HG02973 (cell line): Measurements from ENCODE around the gene MBLAC1.

ENCODE experiments used
- ATAC-seq: cut with Tn5 transposase; IDR thresholded peaks from one replicate; pipeline ENCODE4 v1.9.1; 2021; ENCODE audit warnings: moderate library complexity; ENCODE audit not compliant: unreplicated experiment

Gene MBLAC1, protein sequence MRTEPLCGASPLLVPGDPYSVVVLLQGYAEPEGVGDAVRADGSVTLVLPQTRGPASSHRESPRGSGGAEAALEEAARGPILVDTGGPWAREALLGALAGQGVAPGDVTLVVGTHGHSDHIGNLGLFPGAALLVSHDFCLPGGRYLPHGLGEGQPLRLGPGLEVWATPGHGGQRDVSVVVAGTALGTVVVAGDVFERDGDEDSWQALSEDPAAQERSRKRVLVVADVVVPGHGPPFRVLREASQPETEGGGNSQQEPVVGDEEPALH

DNA sequence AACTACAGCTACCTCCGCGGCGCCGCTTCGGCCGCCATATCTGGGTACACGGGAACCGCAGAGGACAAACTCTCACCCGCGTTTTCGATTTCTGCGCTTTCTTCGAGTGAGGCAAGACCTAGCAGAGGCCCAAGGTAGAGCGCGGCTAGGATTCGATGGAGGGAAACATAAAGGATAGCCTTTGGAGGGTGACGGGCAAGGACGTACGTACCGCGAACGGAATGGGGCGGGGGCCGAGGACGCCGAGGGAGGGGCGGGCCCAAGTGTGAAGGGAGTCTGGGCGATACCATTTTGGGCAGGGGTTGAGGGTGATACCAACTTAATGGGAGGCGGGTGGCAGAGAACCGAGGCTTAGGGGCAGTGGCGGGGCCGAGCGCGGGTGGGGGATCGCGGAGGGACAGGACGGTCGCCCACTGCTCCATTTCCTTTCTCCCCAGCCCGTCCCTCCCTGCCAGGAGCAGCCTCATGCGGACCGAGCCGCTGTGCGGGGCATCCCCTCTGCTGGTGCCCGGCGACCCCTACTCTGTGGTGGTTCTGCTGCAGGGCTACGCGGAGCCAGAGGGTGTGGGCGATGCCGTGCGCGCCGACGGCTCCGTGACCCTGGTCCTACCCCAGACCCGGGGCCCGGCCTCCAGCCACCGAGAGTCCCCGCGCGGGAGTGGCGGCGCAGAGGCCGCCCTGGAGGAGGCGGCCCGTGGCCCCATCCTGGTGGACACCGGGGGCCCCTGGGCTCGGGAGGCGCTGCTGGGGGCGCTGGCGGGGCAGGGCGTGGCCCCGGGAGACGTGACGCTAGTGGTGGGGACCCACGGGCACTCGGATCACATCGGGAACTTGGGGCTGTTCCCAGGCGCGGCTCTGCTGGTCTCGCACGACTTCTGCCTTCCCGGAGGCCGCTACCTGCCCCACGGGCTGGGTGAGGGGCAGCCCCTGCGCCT is at the start of gene MBLAC1:
Gene MBLAC1 (plus strand): TSS at position 37 of the 935 bp plus-strand sequence. CDS start 429 bp downstream, at position 466.
- peak; percentile 55 for ATAC-seq

DNA sequence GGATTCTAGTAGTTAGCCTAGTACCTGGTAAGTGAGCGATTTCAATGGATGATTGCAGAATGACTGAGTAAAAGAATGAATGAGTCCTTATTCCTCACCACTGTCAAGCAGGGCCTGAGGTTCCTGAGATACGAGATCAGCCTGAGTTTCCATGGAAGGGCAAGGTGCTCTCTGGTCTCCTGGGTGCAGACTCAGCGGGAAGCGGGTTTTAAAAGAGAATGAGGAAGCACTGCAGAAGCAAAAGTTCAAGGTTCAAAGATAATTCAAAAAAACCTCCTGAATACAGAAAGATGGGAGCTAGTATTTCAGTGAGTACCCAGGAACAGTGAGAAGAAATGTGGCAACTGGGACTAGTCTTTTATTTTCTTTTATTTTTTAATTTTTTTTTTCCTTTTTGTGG is 49.6 kb upstream of the MBLAC1 start:
- no peak for ATAC-seq

DNA sequence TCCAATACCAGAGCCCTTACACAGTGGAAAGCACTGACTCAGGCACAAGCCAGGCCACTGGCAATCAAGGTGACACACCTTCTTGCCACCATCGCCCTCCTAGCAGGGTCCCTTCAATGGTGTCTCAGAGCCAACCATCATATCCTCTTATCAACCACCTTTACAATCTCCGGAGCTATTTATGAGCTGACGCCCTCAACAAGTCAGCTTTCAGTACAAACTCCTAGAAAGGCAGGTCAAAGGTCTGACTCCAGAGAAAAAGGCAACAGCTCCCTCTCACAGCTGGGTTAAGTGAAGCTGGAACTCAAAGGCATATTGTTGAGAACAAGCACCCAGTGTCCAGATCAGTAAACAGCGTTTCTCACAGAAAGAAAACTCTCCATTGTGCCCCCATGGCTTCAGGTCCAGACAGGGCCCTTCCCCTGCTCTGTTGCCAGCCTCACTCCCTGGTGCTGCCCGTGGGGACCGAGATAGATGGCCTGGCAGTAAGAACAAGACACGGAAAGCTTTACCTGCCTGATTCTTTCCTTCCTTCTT is 47.7 kb upstream of the MBLAC1 start:
- ATAC-seq = no peak

DNA sequence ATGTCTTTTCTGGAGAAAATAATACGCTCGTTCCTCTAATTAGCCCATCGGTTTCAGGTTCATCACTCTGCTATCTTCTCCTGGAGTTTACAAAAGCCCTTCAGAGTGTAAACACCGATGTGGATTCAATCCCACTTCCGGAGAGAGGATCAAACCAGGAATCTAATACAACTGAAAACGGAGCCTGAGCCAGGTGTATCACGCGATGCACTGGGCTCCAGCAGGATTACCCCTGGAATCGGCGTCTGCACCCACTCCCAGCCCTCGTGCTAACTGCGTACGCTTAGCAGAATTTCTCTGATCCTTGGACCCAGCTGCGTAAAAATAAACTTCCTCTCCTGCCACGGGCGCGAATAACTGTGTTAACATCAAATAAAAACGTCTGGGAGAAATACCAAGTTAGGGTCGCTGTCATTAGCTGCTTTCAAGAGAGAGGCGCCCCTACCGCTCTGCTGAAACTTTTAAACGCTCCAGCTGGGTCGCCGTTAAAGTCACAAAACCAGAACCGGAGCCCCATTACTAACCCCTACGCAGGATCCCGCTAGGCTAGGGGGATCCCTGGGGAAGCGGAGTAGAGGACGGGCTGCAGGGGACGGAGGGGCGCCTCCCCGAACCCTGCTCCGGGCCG is 45.7 kb upstream of the MBLAC1 start:
- no peak for ATAC-seq

DNA sequence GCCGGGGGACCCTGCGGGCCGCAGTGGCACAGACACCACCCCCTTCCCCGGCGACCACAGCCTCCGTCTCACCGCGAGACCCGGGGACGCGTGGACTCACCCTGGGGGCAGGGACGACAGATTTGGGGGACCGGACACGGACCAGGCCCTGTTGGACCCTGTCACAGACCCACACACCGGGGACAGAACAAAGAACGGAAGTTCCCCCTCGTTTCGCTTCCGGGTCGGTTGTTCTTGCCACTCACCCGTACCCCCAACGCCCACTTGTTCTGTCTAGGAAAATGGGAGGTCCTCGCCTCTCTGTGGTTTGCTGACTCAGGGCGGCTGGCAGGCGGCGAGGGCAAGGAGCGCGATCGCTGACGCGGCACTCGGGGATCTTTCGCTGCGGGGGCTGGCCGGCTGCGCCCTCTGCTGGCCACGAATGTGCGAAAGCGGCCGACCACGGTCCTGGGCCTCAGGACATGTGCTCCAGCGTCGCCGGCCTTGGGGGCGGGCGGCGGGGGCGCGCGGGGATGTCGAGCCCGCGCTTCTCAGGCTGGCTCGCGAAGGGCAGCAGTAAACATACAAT is 45.1 kb upstream of the MBLAC1 start, which contains the start of gene ZNF3:
Gene ZNF3 (minus strand): TSS at position 189 of the 568 bp plus-strand sequence. CDS start 4,366 bp downstream, outside the sequence.
- peak; percentile 70 for ATAC-seq

DNA sequence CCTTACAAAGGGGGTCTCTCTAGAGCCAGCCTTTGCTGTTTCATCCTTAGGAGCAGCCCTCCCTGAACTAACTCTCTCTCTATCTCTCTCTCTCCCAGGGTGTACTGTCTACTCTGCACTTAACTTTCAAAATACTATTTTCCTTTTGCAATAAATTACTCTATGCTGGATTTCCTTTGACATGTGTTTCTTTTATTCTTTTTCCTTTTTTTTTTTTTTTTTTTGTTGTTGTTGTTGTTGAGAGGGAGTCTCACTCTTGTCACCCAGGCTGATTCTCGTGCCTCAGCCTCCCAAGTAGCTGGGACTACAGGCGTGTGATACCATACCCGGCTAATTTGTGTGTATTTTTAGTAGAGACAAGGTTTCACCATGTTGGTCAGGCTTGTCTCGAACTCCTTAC is 43.8 kb upstream of the MBLAC1 start:
- ATAC-seq = no peak

DNA sequence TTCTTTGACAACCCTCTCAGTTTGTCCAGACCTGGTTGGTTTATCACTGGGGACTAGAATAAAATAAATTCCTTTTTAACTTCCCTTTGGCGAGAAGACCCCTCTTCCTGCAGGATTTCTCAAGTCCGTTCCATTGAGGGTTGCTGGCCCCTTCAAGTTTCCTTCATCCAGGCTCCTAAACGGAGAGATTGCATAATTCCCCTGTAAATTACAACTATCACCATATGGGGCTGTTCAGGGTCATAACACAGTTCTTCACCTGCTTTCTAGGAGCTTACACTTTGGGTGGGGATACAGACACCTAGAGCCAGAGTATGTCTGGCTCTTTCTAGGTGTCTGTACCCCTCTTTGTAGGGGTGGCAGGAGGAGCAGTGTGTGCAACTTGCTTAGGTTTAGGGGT is 41.3 kb upstream of the MBLAC1 start:
- ATAC-seq = no peak

DNA sequence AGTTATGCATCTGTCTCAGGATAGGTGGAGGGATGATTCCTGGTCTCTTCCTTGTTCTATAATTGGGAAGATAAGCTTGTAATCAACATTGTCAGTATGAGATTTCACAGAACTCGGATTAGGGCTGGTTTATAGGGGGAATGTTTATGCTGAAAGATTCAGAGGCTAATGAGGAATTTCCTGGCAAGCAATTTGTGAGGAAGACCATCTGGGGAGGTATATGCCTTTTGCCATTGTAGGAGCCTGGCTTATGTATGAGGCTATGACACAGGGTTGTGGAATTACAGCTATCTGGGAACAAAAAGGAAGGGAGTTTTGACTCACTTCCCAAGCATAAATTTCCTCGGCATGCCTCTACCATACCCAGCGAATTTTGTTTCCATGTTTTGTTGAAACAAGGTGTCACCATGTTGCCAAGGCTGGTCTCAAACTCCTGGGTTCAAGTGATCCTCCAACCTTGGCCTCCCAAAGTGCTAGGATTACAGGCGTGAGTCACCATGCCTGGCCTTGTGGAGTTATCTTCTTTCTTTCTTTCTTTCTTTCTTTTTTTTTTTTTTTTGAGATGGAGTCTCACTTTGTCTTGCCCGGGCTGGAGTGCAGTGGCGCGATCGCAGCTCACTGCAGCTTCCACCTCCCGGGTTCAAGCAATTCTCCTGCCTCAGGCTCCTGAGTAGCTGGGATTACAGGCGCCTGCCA is 39.6 kb upstream of the MBLAC1 start:
- no peak for ATAC-seq

DNA sequence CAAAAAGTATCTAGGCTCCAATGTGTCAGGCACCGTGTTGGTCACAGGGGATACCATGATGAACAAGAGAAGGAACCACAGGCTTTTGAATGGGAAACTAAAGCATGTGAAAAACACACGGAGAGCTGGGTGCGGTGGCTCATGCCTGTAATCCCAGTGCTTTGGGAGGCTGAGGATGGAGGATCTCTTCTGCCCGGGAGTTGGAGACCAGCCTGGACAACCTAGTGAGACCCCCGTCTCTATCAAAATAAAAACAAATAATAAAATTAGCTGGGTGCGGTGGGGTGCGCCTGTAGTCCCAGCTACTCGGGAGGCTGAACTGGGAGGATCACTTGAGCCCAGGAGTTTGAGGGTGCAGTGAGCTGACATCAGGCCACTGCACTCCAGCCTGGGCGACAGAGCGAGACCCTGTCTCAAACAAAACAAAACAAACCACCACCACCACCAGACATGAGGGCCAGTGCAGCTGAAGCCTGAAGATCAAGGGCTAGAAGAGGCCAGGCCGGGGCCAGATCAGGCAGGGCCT is 38.6 kb upstream of the MBLAC1 start:
- no peak for ATAC-seq

DNA sequence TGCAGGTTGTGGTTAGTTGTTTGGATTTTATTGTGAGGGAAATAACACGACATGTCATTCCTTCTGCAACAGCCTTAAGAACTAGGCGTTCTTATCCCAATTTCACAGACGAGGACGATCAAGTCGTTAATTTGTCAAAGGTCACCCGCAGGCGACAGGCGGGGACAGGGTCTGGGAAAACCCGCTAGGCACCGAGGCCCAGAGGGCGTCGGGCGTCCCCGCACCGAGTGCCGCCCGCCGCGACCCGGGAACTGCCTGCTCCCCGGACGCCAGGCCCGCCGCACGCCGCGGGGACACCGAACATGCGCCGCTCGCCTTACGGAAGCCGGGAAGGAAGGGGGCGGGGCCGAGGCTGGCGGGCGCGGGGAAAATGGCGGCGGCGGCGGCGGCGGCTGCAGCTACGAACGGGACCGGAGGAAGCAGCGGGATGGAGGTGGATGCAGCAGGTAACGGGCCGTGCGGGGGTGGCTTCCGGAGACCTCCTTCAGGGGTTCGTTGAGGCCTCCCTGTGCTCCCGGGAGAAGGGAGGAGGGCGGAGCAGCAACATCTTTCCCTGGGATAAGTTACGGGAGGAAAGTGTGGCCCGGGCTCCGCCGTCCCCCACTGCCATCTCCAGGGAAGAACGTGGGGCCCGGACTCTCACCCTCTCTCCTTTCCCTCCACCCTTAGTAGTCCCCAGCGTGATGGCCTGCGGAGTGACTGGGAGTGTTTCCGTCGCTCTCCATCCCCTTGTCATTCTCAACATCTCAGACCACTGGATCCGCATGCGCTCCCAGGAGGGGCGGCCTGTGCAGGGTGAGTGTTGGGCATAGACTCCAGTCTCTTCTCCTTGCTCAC is 37.9 kb upstream of the MBLAC1 start, which contains the start of gene COPS6:
Gene COPS6 (plus strand): TSS at position 349 of the 837 bp plus-strand sequence. CDS start 22 bp downstream, at position 371.
- peak; percentile 47 for ATAC-seq

DNA sequence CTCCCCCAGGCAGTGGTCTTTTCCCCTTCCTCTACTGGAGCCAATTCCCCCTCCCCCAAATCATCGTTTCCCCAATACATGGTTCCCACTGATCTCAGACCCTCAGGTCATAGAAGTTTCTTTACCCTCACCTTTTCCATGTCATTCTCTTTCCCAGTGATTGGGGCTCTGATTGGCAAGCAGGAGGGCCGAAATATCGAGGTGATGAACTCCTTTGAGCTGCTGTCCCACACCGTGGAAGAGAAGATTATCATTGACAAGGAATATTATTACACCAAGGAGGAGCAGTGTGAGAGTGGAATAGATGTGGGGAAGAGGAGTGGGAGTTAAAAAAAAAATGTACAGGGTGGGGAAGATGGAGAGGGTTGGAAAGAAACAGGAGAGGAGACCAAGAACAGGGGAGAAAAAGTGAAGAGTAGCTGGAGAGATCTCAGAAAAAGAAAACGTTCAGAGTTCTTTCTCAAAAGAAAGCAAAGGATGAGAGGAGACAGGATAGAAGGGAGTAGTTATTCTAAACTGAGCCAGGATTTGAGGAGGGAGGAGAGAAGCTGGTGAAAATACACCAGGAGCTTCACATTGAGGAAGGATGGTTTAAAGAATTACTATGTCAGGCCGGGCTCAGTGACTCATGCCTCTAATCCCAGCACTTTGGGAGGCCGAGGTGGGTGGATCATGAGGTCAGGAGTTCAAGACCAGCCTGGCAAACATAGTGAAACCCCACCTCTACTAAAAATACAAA is 37.1 kb upstream of the MBLAC1 start:
- no peak for ATAC-seq

DNA sequence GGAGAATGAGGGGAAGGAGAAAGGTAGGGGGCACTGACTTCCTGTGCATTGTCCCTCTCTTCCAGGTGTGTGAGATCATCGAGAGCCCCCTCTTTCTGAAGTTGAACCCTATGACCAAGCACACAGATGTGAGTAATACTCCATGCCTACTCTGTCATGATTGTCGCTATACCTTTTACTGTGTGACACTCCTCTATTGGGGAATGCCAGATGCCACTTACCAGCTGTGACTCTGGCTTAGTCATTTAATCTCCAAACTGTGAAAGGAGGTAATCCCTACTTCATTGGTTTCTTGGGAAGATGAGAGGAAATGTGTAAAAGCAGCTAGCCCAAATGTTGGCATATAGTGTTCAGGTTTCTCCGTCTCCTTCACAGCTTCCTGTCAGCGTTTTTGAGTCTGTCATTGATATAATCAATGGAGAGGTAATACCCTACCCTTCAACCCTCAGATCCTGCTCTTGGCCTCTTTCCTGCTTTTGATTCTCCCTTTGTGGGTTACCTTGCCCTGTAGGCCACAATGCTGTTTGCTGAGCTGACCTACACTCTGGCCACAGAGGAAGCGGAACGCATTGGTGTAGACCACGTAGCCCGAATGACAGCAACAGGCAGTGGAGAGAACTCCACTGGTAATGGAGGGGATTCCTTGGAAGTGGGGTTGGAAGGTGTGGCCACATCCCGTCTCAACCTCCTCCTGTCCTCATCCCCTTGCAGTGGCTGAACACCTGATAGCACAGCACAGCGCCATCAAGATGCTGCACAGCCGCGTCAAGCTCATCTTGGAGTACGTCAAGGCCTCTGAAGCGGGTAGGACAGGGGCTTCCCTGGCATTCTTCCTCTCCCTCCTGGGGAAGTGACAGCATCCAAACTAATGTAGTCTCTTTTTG is 36.0 kb upstream of the MBLAC1 start:
- ATAC-seq = no peak

DNA sequence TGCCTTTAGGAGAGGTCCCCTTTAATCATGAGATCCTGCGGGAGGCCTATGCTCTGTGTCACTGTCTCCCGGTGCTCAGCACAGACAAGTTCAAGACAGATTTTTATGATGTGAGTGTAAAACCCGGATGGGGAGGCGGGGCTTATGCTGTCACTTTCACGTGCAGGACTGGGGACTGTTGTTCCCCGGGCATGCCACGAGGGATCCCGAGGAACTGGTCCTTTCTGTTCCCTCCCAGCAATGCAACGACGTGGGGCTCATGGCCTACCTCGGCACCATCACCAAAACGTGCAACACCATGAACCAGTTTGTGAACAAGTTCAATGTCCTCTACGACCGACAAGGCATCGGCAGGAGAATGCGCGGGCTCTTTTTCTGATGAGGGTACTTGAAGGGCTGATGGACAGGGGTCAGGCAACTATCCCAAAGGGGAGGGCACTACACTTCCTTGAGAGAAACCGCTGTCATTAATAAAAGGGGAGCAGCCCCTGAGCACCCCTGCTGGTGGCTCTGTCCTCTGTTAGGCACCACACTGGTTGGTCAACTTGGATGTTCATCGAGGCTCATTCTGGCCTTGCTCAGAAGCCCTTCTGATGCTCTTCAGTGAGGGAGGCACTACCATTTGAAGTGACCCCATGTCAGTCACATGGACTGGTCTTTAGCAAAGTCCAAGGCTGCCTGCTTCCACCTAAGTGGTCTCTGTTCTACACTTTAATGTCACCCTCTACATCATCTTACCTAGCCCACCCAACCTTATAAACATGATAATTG is 35.2 kb upstream of the MBLAC1 start:
- no peak for ATAC-seq

DNA sequence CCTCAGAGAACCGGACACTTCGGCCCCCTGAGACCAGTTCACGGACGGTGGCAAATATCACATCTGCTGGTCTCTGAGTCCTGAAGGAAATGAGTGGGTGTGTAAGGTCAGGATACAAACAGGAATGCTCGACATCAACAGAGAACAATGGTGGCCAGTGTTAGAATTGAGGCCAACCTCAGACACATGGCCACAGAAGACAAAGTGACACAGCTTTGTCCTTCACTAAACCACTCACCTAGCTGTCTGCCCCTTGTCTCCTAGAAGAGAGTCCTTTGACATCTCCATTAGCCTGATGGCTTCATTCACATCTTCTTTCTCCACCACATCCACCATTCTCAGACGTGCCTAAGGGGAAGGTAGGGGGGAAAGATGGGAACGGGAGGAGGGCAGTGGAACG is 33.7 kb upstream of the MBLAC1 start:
- no peak for ATAC-seq

DNA sequence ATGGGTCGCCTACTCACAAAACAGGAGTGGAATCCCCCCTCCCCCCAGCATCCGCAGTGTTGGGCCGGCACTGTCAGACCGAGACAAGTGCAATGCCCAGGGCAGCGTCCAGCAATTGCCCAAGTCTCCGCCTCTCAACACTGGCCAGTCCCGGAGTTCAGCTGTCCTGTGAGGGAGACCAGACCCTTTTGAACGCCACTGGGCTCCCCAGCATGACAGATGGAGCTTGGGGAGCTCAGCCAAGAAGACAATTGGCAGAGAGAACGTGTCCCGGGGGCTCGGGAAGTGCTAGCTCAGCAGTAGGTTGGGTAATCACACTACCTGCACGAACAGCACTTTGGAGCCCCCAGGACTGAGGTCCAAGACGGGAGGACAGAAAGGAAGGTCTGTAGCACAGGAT is 33.3 kb upstream of the MBLAC1 start:
- no peak for ATAC-seq

DNA sequence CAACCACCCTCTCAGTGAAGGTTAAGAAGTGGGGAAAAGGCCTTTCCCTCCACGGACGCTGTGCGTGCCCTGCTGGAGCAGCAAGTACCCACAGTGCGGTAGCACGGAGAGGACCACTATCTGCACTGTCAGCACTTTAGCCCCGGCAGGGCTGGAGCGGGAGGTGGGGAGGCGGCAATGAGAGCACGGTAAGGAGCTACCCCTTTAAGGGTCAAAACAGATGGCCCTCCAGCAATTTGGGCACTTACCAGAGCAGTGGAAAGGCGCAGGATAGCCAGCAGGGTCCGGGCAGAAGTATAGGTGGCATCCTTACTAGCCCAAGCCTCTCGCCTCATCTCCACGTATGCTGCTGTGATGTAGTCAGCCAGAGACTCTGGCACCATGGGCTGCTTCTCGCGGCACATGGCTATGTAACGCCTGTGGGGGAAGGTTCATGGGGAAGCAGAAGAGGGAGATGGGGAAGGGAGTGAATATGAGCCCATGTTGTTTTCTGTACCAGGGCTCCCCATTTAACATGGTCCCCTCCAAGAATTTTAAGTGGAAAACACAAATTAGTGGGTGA is 32.8 kb upstream of the MBLAC1 start:
- no peak for ATAC-seq
